Dermis blood vessel endothelial cell (primary cell): ENCODE measurements around the gene ELMO1. TPM values are rescaled to one million over a fixed set of nuclear protein-coding genes. Genes with fewer than 3 reads are reported as not detected.
A peak's percentile ranks its signal among the peaks of the same experiment; 100 is the strongest.

Experiments
- DNase-seq: peaks from one replicate; pipeline ENCODE4 v3.0.0; 2010
- total RNA-seq: library from RNA; depleted of rRNA; stranded (reverse); fragments of >200 nt; gene quantifications from 2 replicates; pipeline ENCODE4 v1.2.3, GENCODE V29; 2014

ELMO1 gene, protein sequence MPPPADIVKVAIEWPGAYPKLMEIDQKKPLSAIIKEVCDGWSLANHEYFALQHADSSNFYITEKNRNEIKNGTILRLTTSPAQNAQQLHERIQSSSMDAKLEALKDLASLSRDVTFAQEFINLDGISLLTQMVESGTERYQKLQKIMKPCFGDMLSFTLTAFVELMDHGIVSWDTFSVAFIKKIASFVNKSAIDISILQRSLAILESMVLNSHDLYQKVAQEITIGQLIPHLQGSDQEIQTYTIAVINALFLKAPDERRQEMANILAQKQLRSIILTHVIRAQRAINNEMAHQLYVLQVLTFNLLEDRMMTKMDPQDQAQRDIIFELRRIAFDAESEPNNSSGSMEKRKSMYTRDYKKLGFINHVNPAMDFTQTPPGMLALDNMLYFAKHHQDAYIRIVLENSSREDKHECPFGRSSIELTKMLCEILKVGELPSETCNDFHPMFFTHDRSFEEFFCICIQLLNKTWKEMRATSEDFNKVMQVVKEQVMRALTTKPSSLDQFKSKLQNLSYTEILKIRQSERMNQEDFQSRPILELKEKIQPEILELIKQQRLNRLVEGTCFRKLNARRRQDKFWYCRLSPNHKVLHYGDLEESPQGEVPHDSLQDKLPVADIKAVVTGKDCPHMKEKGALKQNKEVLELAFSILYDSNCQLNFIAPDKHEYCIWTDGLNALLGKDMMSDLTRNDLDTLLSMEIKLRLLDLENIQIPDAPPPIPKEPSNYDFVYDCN
- 68.5 and 109 TPM in 2 replicates for total RNA-seq

DNA sequence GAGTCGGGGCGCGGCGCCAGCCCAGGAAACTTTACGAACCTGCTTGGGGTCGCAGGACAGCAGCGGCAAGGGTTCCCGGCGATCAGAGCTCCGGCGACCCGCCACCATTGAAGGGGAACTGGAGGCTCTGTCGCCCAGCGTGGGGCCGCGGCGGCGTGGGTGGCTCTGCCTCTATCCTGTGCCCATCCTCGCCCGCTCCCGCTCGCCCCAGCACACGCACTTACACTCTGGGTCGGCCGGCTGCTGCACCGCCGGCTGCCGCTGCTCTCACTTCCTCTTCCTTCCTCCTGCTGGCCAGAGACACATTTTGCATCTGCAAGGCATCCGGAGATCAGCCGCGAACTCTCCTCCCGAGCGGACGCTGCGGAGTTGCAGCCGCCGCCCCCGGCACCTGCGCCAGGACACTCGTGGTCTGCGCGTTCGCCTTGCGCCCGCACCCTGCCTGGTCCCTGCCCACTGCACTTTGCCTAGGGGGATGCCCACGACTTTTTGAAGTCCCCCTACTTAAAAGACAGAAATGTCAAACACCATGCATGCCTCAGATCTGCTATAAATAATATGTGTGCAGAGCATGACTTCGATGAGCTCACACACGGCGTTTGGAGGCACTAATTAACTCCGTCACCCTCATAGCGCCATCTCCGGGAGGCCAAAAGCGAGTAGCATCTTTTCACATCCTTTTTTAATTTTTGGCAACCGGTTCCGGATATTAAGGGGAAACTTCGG, at the start of gene ELMO1:
Gene ELMO1 (minus strand): TSS at position 229 of the 726 bp plus-strand sequence. CDS start 106,174 bp downstream, outside the sequence.
- peak; percentile 80 for DNase-seq

DNA sequence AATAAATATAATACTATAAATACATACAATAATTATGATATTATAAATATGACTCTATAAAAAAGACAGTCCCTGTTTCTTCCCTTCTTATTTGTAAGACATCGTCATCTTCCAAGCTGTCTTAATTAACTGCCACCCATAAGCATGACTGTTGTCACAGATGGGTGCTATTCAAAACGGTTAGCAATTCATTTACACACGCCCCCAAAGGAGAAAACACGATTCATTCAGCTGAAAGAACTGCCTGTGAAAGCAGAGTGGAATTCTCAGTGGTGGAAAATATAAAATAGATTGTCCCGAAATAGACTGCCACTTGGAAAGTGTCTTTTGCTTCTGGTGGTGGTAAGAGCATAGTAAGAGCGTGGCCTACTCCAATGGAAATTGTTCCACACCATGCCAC, 48.9 kb upstream of the ELMO1 start:
- no peak for DNase-seq

DNA sequence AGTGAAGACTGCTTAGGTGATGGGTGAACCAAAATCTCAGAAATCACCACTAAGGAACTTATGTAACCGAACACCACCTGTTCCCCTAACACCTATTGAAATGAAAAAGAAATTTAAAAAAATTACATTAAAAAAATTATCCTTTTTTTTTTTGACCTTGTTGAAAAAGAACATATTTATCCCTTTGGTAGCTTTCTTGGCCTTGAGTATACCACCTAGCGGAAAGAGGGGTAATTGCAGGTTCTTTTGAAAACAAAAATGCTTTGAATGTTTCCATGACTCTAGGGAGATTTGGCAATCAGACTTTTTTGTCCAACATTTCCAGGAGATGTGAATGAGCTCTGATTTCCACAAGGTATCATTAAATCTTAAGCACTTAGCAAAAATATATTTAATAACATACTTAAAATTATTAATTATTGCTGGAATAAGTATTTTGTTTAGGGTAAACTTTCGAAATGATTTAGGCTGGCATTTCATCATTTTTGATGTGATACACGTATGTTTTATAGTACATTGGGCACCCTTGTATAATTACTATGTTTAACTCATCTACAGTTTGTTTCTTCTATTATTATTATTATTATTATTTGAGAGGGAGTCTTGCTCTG, 47.0 kb upstream of the ELMO1 start:
- peak; percentile 58 for DNase-seq

DNA sequence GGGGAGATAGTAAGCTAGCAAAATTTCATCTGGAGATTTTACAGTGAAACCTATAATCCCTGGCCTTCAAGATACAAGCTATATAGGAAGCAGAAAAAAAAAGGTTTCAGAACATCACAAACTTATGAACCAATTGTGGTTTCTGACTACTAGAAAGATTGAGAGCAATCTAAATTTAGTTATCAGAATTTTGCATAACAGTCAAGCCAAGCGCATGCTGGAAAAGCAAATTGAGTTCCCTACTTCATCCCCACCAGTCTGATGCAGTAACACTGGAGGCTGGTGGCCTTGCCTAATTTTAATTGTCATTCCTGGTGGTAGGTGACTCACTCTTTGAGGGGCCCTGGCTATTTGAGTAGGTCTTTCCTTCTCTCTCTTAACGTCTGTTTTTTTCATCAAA, 46.3 kb upstream of the ELMO1 start:
- DNase-seq: no peak

DNA sequence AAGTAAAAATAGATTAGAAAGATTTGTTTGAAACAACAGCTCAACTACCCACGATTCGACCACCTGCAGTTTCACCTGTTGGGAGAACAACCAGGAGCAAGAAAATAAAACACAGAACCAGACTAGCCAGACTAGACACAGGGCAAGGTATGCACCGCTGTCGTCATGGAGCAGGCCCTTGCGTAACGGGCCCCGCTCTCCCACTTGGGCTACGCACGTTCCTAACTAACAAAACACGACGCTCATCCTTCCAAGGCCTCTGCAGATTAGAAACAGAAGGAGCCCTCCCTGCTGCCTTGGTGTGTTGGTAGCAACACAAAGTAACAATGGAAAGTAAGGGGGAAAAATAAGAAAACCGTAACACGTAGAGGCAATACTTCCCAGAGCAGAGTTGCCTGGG, 45.1 kb upstream of the ELMO1 start:
- DNase-seq: no peak

DNA sequence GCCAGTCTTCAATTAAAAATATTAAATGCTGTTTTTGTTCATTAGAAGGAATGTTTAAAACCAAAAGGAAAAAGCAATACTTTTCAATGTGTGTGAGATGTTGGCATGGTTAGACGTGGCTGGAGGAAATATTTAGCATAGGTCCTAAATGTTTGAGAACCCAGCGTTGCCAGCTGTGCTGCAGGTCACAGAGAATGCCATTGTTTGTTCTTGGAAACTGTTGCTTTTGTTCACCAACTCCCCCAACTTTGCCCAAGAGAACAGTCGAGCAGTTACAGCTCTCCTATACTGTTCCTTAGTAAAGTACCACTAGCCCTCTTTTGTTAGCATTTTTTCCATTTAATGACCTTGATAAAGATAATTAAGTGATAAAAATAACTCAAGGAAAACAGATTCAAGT, 44.5 kb upstream of the ELMO1 start:
- no peak for DNase-seq

DNA sequence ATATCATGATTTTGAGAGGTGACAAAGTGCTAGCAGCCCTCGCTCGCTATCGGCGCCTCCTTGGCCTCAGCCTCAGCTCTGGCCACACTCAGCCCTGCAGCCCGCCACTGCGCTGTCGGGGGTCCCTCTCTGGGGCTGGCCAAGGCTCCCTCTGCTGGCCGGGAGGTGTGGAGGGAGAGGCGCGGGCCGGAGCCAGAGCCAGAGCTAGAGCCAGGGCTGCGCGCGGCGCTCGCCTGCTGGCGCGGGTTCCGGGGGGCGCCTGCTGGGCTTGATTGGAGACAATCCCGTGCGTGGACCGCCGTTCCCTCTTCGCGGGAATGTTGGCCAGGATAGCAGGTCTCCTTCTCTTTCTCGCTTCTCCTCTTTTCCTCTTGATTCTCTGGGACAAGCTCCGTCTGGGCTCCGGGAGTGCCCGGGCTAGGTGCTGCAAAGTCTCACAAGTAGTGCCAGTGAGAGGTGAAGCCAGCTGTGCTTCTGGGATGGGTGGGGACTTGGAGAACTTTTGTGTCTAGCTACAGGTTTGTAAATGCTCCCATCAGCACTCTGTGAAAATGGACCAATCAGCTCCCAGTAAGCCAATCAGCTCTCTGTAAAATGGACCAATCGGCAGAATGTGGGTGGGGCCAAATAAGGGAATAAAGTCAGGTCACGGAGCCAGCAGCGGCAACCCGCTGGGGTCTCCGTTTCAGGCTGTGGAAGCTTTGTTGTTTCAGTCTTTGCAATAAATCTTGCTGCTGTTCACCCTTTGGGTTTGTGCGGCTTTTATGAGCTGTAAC, 43.4 kb upstream of the ELMO1 start:
- no peak for DNase-seq

DNA sequence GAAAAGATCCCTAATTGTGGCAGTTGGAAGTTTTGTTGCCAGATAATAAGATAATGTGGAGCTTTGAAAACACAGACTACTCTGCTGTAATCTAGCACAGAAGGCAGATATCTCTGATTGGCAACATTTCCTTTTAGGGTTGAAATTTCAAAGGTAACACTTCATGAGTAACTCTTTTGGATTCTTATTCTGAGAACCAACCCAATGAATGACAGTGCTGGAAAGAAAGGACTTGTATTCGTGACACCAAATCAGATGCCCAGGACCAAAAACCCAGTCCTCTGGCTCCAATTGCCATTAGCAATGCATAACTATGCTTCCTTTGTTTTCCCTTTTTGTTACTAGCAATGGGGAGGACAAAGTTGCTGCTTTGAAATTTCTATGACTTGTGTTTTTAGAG, 41.0 kb upstream of the ELMO1 start:
- DNase-seq: no peak

DNA sequence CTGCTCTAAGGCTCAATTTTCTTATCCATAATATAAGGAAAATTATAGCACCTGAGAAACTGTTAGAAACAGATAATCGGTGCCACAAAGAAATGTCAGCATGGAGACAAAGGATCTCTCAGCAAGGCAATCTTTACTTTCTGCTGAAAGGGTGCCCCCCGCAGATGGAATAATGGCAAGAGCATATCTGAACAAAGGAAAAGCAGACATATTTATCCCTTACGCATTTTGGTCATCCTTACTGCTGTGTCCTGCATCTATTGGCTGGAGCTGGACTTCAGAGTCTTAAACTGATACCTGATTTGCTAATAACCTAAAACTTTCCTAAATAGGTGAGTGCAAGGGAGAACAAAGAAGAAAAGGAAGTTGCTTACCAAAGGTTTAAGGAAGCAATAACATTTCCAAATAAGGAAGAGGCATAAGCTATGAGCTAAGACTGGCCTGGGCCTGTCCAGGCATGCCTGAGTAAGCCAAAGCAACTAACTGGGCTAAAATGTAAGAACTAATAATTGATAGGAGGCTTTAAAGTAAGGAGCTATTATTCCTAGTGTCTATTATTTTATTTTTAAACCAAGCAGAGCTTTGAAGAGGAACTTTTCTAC, 39.6 kb upstream of the ELMO1 start:
- peak; percentile 20 for DNase-seq

DNA sequence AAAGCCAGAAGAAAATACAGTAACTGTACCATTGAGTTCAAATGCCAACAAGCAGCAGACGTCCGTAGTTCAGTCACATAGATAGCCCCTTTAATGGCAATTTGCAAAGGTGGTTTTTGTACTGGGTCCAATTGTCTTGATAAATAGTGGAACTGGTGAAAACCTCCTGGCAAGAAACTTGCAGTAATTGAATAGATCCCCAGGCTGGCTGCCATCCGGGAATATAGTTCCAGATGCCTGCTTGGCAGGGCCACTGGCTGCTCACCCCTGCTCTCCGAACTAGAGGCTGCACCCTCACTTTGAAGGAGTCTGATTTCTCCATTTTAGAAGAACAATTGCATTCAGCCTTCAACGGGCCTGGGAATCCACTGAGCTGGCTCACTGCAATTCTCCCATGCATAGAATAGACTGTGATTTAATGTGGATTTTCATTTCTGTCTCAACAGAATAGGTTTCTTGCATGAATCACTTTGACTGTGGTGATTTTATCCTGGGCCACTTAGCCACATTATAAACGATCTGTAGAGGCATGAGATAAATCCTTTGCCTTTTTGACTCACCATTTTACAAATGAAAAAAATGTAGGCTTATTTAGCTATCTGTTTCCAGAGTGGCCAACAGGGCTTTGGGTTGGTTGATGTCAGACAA, 35.9 kb upstream of the ELMO1 start:
- no peak for DNase-seq

DNA sequence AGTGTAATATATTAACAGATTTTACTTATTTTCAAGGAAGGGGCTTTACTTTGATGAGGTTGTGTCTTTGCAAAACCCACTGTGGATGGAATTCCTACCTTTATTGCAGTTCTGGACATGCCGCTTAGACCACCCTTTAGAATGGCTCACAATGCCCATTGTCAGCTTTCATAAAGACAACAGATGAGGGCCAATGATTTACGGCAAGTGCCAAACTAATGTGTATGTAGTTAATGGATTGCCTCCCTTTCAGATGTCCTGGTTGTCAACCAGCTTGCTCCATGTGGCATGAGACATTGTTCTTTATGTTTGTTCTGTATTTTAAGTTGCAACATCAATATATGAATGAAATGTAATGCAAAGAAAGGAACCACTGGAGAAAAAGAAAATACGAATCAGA, 35.0 kb upstream of the ELMO1 start:
- DNase-seq: no peak

DNA sequence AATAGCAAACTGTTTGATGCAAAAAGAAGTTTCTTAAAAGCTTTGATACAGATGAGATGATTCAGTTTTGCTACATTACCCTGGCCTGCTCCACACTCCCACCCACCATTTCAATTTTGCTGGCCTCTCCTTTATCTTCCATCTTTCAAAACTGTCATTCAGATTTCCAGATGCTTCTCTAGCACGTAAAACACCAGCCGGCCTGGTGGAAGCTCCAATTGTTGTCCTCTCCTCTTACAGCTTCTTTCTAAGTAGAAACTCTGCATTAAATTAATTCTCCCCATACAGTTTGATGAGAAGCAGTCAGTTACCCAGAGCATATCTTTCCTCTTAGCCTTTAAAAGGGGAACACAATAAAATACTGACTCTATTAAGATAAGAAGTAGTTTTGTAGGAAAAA, 34.3 kb upstream of the ELMO1 start:
- no peak for DNase-seq

DNA sequence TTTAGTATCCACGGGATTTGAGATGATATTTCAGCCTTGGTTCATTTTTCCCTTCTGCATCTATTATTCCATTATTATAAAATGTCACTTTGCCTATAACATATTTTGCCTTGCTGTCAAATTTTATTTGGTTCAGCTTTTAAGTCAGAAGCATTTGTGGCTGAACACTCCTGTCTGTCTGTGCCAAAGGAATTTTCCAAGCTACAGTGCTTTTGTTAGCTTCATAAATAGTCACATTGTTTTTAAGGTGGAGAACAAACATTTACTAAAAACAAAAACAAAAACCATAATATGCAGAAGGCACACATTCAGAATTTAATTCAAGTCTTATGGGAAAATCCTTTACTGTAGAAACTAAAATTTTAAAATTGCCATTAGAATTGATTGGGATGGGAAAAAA, 33.8 kb upstream of the ELMO1 start:
- DNase-seq: no peak

DNA sequence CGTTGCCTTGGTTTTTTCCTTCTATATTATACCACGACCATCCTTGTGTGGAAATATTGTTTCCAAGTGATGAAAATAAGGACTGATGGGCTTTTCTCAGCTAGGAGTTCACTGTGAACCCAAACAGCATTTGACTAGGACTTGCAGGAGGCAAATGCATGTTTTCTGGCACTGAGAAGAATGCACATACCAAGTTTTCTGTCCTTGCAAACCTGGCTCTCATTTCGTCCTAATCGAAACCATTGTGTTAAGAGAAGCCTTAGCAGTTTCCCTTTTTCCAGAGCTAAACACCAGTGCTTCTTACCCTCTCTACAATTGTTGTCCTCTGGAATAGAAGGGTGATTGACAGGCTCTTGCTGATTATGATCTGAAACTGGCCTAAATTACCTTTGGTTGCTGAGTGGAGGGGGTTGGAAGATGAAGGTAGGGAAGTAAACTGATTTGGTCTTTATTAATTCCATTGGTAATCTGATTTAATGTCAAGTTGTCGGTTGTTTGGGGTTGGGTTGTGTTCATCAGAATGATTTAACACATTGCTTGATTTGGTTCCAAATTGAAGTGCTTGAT, 33.1 kb upstream of the ELMO1 start:
- no peak for DNase-seq

DNA sequence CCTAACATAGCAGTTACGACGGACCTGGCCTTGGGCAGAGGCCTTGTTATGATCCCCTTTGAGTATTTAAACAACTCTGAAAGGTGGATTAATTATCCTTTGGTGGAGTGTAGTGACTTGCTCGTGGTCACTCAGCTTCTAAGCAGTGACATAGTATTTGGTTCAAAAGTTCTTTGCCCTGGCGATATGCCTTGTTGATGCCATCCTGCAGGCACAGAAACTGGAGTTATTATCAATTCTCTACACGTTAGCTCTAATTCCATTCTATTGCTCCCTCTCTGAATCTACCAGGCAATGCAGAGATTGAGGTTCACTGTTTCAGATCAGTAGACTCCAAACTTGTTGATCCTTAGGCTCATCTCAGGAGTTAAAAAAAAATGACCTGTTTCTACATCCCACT, 32.5 kb upstream of the ELMO1 start:
- DNase-seq: no peak

DNA sequence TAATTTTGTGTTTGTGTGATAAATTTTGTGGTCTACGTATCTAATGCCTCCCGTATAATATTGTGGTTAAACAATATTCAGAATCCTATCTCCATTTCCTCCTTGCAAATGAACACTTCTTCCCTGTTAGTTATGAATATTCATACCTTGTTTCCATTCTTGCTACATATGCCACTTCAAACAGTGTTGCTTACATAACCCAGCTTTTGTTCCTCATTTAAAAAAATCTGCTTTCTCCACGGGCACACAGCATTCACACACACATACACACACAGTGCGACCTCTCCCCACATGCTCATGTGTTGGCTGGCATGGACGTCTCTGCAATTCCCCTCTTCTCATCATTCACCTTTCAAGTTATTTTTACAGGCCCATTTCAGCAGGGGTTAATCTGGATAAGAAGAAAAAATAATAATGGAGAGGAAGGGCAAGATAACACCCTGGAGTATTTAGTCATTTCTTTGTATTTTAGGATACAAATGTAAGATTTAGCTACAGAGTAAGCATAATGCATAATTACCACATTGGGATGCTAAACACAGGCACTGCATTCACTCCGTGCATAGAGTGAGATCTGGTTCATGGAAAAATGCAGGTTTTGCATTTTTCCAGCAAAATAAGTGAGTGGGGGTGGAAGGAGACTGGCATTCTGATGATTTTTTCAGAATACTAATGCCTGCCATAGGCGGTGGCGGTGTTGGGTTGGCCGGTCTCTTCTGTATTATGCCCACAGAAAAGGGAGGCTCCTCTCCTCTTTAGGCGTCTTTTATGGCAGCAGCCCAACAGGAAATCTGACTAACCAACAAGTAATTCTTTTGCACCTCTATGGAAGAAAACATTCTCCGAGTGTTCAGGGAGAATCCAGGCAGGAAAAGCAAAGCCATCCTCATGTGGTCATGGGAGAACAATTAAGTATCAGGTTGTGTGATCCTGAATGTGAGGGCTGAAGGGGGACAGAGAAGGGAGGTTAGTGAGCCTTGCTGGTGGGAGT, 31.7 kb upstream of the ELMO1 start:
- DNase-seq: peak; percentile 61

DNA sequence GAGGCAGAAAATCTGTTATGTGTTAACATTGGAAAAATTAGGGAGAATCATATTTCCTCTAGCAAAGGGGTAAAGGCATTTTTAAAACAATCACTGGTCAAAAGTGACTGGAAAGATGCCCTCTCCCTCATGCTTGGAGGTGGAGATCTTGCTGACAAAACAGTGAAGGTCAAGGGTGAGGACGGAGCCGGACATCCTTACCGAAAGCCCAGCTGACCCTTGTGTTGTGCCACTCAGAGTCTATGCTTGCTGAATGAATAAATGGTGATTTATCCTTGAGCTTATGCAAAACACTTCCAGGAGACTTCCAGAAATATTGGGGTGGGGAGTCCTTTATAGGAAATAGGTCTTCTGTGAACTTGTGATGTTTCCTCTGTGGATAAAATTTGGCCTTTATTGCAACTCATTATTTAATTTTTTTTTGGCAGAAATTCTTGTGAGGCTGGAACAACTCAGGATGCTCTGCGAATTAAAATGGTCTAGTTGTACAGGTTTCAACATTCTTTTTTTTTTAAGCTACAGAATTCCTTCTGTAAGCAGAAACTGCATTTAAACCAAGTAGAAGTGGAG, 28.3 kb upstream of the ELMO1 start:
- no peak for DNase-seq

DNA sequence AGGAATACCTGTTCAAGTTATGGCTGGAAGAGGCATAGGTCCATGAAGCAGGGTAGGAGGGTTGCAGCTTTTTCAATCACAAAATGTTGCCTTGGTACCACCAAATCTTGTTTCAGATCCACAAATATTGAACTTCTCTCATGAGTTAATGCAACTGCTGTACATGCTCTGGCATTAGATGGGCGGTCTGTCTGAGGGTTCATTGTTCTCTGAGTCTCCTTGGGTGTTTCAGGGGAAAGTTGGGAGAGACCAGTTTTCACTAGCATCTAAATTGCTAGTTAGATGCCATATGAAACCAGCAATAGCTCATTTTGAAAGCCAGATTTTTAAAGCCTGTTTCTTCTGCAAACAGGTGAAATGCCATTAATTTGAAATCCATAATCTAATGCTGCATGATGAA, 27.8 kb upstream of the ELMO1 start:
- DNase-seq: no peak

DNA sequence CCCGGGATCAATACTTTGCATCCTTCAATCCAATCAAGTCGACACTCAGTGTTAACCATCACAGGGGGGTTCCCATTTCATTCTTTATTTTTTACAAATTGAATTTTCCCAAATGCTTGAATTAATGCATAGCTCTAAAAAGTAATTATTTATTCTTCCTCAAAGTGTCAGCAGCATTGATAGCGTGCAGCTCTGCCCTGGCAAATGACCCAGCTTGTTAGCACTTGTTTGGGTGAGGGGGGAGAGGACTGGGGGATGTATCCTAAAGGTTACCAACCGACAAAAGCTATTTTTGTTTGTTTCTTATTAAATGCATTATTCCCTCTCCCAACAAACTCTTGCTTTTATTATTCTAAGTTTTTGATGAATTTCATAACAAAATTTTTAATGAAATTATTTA, 27.0 kb upstream of the ELMO1 start:
- DNase-seq: no peak
